ENCODE measurements around the gene SLC11A1.

SLC11A1 gene

DNA sequence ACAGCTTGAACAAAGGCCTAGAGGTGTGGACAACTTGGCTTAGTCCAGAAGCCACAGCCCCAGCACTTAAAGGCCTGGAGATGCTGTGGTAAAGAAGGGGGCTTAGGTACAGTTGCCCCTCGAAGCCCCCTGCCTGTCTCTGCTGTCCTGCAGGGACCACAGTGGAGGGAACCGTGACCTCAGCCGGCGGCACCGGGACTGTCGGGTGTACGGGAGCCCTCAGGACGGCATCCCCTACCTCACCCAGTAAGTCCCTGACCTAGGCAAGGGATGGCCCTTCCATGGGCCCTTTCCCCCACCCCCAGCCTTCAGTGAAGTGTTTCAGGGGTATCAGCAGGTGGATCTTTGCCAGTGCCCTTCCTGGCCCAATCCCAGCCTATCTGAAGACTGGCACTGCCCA lies 40.7 kb upstream of the SLC11A1 start:
- H3K27ac ChIP-seq = no peak overlapping the region
- no peak overlapping the region for H3K4me3 ChIP-seq (ENCODE audit: low read depth, low read length)
- H3K27me3 ChIP-seq (ENCODE audit: insufficient read depth, low read depth, severe bottlenecking) = no peaks in the 10 kb centered on the region
- H3K9me3 ChIP-seq (ENCODE audit: severe bottlenecking) = no peaks in the 10 kb centered on the region
- TF ChIP-seq, protein P1, sequence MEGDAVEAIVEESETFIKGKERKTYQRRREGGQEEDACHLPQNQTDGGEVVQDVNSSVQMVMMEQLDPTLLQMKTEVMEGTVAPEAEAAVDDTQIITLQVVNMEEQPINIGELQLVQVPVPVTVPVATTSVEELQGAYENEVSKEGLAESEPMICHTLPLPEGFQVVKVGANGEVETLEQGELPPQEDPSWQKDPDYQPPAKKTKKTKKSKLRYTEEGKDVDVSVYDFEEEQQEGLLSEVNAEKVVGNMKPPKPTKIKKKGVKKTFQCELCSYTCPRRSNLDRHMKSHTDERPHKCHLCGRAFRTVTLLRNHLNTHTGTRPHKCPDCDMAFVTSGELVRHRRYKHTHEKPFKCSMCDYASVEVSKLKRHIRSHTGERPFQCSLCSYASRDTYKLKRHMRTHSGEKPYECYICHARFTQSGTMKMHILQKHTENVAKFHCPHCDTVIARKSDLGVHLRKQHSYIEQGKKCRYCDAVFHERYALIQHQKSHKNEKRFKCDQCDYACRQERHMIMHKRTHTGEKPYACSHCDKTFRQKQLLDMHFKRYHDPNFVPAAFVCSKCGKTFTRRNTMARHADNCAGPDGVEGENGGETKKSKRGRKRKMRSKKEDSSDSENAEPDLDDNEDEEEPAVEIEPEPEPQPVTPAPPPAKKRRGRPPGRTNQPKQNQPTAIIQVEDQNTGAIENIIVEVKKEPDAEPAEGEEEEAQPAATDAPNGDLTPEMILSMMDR (IDR thresholded peaks at IDR 0.05; ENCODE audit: low read depth, low read length) = no peak
- no peaks in the 10 kb centered on the region for H3K36me3 ChIP-seq
- no peak for DNase-seq

DNA sequence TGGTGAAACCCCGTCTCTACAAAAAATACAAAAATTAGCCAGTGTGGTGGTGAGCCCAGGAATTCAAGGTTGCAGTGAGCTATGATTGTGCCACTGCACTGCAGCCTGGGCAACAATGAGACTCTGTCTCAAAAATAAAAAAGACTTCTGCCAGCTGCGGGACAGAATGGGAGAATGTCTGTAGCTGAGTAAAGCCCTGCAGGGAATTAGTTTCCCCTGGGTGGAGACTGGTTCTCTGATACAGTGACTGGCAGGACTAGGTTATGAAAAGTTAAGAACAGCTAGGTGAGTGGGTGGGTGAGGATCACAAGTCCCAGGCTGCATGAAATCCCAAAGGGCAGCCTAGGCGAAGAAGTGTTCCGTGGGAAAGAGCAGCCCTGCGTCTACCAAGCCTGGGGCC lies 39.2 kb upstream of the SLC11A1 start:
- H3K27ac ChIP-seq = no peak overlapping the region
- TF ChIP-seq, protein P1 (IDR thresholded peaks at IDR 0.05; ENCODE audit: low read depth, low read length) = no peak
- H3K4me3 ChIP-seq (ENCODE audit: low read depth, low read length) = no peak overlapping the region
- no peaks in the 10 kb centered on the region for H3K27me3 ChIP-seq (ENCODE audit: insufficient read depth, low read depth, severe bottlenecking)
- no peak for DNase-seq
- no peaks in the 10 kb centered on the region for H3K9me3 ChIP-seq (ENCODE audit: severe bottlenecking)
- no peaks in the 10 kb centered on the region for H3K36me3 ChIP-seq

DNA sequence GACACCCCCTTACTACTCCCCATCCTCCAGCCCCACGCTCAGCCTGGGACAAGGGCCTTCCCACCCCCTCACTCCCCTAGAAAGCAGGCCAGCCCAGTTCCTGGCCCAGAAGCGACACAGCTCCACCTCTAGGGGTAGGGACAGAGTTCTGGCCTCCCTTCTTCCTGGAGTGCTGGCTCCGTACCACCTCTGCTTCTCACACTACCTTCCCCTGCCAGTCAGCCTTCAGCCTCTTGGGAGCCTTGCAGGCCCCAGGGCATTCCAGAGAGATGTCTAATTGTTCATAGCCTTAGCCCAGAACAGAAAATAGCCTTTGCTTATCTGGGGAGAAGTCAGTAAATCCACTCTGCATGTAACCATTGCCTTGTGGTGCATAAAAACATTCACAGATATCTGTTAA lies 38.5 kb upstream of the SLC11A1 start:
- no peak overlapping the region for H3K27ac ChIP-seq
- DNase-seq = no peak
- no peaks in the 10 kb centered on the region for H3K27me3 ChIP-seq (ENCODE audit: insufficient read depth, low read depth, severe bottlenecking)
- no peaks in the 10 kb centered on the region for H3K36me3 ChIP-seq
- no peaks in the 10 kb centered on the region for H3K9me3 ChIP-seq (ENCODE audit: severe bottlenecking)
- H3K4me3 ChIP-seq (ENCODE audit: low read depth, low read length) = no peak overlapping the region
- TF ChIP-seq, protein P1 (IDR thresholded peaks at IDR 0.05; ENCODE audit: low read depth, low read length) = no peak

DNA sequence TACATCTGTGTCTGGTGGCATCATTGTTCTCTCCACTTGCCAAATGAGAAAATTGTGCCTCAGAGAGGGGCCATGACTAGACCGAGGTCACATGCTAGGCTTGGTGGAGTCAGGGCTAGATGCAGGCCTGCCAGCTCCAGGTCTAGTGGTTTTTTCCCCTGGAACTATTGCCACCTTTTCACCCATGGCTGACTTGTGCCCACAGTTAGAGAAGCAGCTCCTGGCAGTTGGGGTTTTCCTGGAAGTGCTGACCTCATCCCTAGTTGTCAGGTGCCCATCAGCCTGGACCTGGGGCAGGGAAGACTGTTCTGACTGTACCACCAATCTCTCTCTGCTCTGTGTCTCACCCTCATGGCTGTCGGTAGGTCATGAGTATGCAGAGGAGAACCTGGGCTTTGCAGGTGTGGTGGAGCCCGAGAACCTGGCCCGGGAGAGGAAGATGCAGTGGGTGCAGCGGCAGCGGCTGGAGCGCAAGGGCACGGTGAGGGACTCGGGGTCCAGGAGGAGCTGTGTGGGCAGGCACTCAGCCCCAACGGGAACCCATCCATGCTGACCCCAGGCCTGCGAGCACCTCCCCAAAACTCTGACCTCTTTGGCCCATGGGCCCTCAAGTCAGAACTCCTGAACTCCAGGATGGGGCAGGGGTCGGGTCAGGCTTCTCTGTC lies 37.9 kb upstream of the SLC11A1 start:
- TF ChIP-seq, protein P1 (IDR thresholded peaks at IDR 0.05; ENCODE audit: low read depth, low read length) = no peak
- Histone ChIP-seq H3K27ac (no peak overlapping the region), H3K36me3 (no peaks in the 10 kb centered on the region), H3K9me3 (ENCODE audit: severe bottlenecking) (no peaks in the 10 kb centered on the region), H3K27me3 (ENCODE audit: insufficient read depth, low read depth, severe bottlenecking) (no peaks in the 10 kb centered on the region), H3K4me3 (ENCODE audit: low read depth, low read length) (no peak overlapping the region)
- DNase-seq = no peak

DNA sequence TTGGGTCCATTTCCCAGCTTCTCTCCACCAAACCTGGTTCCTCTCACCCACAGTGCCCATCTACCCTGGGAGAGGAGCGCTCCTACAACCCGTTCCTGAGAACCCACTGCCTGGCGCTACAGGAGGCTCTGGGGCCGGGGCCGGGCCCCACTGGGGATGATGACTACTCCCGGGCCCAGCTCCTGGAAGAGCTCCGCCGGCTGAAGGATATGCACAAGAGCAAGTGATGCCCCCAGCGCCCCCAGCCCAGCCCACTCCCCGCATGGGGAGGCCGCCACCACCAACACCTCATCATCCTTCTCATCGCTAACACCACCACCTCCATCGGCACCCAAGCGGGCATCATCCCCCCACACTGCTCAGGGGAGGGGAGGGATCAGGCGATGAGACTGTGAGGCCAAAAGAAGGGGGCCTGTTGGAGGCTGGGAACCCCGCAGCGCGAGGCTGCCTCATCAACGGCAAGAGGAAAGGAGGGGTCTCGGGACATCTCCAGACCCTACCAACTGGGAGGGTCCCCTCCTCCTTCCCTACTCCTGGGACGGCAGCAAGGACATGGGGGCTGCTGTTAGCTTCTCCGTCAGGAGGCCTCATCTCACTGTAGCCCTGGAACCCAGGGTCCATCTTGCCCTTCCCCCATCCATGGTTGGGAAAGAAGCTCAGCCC lies 37.2 kb upstream of the SLC11A1 start:
- no peak for DNase-seq
- no peaks in the 10 kb centered on the region for H3K36me3 ChIP-seq
- no peaks in the 10 kb centered on the region for H3K9me3 ChIP-seq (ENCODE audit: severe bottlenecking)
- no peak overlapping the region for H3K27ac ChIP-seq
- TF ChIP-seq, protein P1 (IDR thresholded peaks at IDR 0.05; ENCODE audit: low read depth, low read length) = no peak
- no peak overlapping the region for H3K4me3 ChIP-seq (ENCODE audit: low read depth, low read length)
- H3K27me3 ChIP-seq (ENCODE audit: insufficient read depth, low read depth, severe bottlenecking) = no peaks in the 10 kb centered on the region

Data from WERI-Rb-1 (cell line).